Adrenal gland (tissue), 5 donors: ENCODE measurements around the gene PIM3.

Experiments used
- POLR2A ChIP-seq, 2 donors: fragments of 450-650 bp; IDR thresholded peaks; one replicate each; pipeline ENCODE4 v1.6.1; 2017; ENCODE audit warnings: antibody characterized with exemption in 2 of 2, mild to moderate bottlenecking in 2 of 2, moderate library complexity in 1 of 2
- TF ChIP-seq, protein P1 (sequence below), 6 experiments: fragments of 450-650 bp in 4 of 6; fragments of 200-600 bp in 2 of 6; sonication (generic) in 1 of 6; IDR thresholded peaks; 1 replicate in 5 of 6; 2 replicates in 1 of 6; pipeline versions ENCODE4 v1.5.1 to v1.8.0; 2016 to 2021; ENCODE audit warnings: antibody characterized with exemption in 6 of 6, mild to moderate bottlenecking in 2 of 6, moderate library complexity in 1 of 6
- donor health status: DM: no; HTN: no; CAD: no.

DNA sequence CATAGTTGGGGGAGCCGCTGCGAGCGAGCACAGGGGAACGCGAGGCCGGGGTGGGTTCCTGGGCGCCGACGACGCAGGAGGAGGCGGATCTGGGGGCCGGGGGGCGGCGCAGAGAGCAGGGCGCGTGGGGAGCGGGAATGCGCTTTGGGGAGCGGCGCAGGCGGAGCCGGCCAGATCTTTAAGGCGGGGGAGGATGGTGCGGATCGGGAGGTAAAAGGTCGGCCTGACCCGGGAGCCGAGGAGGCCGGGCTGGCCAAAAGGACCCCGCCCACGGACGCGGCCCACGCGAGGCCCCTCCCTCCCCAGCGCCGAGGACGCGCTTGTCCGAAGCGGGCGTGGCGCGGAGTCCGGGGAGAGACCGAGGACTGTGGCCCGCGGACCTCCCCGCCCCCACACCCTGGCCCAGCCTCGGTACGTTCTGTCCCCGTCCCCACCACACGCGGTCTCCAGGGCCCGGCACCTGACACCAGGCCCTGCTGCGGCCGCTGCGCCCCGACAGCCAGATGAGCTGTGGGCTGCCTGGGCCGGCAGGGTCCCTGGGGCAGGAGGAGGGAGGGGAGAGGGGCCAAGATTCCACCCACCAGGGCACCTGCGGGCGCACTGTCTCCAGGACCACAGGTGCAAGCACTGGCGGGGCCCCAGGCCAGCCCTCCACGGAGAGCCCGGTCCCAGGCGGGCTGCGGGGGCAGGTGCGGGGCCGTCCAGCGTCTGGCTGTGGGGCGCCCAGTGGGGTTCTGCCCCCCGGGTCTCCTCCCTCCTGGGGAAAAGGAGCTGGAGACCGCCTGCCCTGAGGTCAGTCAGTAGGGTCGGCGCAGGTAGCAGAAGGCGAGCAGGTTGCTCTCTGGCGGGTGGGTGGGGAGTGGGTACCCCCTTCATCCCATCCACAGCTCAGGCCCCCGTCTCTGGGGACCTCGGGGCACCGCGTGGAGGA lies 10.9 kb downstream of the PIM3 start:
- no peak for TF ChIP-seq POLR2A (IDR thresholded peaks at IDR 0.05)
- TF ChIP-seq, protein P1, sequence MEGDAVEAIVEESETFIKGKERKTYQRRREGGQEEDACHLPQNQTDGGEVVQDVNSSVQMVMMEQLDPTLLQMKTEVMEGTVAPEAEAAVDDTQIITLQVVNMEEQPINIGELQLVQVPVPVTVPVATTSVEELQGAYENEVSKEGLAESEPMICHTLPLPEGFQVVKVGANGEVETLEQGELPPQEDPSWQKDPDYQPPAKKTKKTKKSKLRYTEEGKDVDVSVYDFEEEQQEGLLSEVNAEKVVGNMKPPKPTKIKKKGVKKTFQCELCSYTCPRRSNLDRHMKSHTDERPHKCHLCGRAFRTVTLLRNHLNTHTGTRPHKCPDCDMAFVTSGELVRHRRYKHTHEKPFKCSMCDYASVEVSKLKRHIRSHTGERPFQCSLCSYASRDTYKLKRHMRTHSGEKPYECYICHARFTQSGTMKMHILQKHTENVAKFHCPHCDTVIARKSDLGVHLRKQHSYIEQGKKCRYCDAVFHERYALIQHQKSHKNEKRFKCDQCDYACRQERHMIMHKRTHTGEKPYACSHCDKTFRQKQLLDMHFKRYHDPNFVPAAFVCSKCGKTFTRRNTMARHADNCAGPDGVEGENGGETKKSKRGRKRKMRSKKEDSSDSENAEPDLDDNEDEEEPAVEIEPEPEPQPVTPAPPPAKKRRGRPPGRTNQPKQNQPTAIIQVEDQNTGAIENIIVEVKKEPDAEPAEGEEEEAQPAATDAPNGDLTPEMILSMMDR (IDR thresholded peaks at IDR 0.05), result no peak
